ENCODE measurements around the gene GFER. TPM values are rescaled to one million over a fixed set of nuclear protein-coding genes. Genes with fewer than 3 reads are reported as not detected.

The GFER gene
- total RNA-seq, 1 experiment from 2014 or later, result 58.5 TPM

DNA sequence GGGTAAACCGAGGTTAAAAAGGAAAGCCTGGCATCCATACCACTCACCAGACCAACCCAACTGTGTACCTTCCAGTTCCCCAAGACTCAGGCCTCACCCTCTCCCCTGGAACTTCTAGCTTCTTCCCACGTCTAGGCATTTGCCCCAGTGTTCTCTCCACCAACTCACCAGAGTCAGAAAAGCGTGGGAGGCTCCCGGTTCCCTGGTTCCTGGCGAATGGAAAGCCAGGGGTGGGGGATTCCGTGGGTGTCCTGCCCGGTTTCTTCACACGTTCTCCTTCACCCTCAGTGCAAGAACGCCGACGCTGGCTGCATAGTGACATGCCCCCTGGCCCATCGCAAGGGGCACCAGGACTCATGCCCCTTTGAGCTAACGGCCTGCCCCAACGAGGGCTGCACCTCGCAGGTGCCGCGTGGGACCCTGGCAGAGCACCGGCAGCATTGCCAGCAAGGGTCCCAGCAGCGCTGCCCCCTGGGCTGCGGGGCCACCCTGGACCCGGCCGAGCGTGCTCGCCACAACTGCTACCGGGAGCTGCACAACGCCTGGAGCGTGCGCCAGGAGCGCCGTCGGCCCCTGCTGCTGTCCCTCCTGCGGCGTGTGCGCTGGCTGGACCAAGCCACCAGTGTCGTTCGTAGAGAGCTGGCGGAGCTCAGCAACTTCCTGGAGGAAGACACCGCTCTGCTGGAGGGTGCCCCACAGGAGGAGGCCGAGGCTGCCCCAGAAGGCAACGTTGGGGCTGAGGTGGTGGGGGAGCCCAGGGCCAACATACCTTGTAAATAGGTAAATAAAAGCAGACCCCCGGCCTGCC, 15.6 kb upstream of the GFER start (continued):
- TF ChIP-seq ATF3 (CRISPR knock-in tag; conservative IDR thresholded peaks at IDR 0.05), result no peak
- no peak for TF ChIP-seq ZNF232 (CRISPR knock-in tag; IDR thresholded peaks at IDR 0.05)
- TF ChIP-seq, protein P1, sequence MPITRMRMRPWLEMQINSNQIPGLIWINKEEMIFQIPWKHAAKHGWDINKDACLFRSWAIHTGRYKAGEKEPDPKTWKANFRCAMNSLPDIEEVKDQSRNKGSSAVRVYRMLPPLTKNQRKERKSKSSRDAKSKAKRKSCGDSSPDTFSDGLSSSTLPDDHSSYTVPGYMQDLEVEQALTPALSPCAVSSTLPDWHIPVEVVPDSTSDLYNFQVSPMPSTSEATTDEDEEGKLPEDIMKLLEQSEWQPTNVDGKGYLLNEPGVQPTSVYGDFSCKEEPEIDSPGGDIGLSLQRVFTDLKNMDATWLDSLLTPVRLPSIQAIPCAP (CRISPR knock-in tag; IDR thresholded peaks at IDR 0.05), result no peak
- TF ChIP-seq PRRX2 (CRISPR knock-in tag; IDR thresholded peaks at IDR 0.05), result no peak
- TF ChIP-seq, protein P2, sequence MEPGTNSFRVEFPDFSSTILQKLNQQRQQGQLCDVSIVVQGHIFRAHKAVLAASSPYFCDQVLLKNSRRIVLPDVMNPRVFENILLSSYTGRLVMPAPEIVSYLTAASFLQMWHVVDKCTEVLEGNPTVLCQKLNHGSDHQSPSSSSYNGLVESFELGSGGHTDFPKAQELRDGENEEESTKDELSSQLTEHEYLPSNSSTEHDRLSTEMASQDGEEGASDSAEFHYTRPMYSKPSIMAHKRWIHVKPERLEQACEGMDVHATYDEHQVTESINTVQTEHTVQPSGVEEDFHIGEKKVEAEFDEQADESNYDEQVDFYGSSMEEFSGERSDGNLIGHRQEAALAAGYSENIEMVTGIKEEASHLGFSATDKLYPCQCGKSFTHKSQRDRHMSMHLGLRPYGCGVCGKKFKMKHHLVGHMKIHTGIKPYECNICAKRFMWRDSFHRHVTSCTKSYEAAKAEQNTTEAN (CRISPR knock-in tag; IDR thresholded peaks at IDR 0.05), result no peak
- TF ChIP-seq, protein P3, sequence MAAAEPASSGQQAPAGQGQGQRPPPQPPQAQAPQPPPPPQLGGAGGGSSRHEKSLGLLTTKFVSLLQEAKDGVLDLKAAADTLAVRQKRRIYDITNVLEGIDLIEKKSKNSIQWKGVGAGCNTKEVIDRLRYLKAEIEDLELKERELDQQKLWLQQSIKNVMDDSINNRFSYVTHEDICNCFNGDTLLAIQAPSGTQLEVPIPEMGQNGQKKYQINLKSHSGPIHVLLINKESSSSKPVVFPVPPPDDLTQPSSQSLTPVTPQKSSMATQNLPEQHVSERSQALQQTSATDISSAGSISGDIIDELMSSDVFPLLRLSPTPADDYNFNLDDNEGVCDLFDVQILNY (CRISPR knock-in tag; IDR thresholded peaks at IDR 0.05), result no peak
- TF ChIP-seq FOXJ3 (CRISPR knock-in tag; IDR thresholded peaks at IDR 0.05; ENCODE audit: borderline replicate concordance), result no peak
- no peak for TF ChIP-seq NFATC4 (CRISPR knock-in tag; IDR thresholded peaks at IDR 0.05)
- TF ChIP-seq ZNF396 (CRISPR knock-in tag; IDR thresholded peaks at IDR 0.05; ENCODE audit: borderline replicate concordance), result no peak

- peak; percentile 88 for ATAC-seq
- Mint-ChIP-seq H3K9me3 (no peaks in the 10 kb centered on the region), H3K27me3 (ENCODE audit: low read depth) (no peaks in the 10 kb centered on the region), H3K4me3 (peak within 1 kb of the TSS; percentile 98), H3K36me3 (peaks cover 10% of the 10 kb centered on the region), H3K4me1 (peaks cover 15% of the 10 kb centered on the region), H3K27ac (peak within 1 kb of the TSS; percentile 99)
- ChIA-PET CTCF (interaction anchor here (0.5 to 1.4 kb wide), 10 partner anchors 26 to 1191 kb away, joined by 3 to 9 read pairs (median 3); partner anchors contain the start of gene PGP), POLR2A (interaction anchor here (0.9 to 2.6 kb wide), 6 partner anchors 11 to 189 kb away, joined by 3 to 10 read pairs (median 3); partner anchors contain the start of genes NUBP2, SPSB3, TRAF7 and TSC2)
- DNase-seq (ENCODE audit: low spot score), result peak; percentile 92
- TF ChIP-seq, protein P2 (CRISPR knock-in tag; IDR thresholded peaks at IDR 0.05), result no peak
- TF ChIP-seq TEAD1 (CRISPR knock-in tag; IDR thresholded peaks at IDR 0.05) (peak; percentile 93), ZNF232 (CRISPR knock-in tag; IDR thresholded peaks at IDR 0.05) (peak; percentile 90), SMAD3 (CRISPR knock-in tag; IDR thresholded peaks at IDR 0.05; ENCODE audit: borderline replicate concordance) (peak; percentile 90), GABPB1 (CRISPR knock-in tag; IDR thresholded peaks at IDR 0.05) (peak; percentile 82; the same call in 1 of the 2 replicates), NR2C2 (CRISPR knock-in tag; IDR thresholded peaks at IDR 0.05) (0 out of 2 replicates have a peak, but pooled peaks have one; percentile 56), MXD4 (CRISPR knock-in tag; IDR thresholded peaks at IDR 0.05; ENCODE audit: borderline replicate concordance) (no peak), CREM (CRISPR knock-in tag; IDR thresholded peaks at IDR 0.05) (peak; percentile 100), ZBTB21 (CRISPR knock-in tag; IDR thresholded peaks at IDR 0.05; ENCODE audit: borderline replicate concordance) (peak; percentile 93; the same call in 1 of the 2 replicates), ETV6 (CRISPR knock-in tag; IDR thresholded peaks at IDR 0.05) (peak; percentile 90), JAZF1 (CRISPR knock-in tag; IDR thresholded peaks at IDR 0.05) (no peak), FOXP4 (CRISPR knock-in tag; IDR thresholded peaks at IDR 0.05) (peak; percentile 90; the same call in 1 of the 2 replicates)
- TF ChIP-seq, protein P4, sequence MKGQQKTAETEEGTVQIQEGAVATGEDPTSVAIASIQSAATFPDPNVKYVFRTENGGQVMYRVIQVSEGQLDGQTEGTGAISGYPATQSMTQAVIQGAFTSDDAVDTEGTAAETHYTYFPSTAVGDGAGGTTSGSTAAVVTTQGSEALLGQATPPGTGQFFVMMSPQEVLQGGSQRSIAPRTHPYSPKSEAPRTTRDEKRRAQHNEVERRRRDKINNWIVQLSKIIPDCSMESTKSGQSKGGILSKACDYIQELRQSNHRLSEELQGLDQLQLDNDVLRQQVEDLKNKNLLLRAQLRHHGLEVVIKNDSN (CRISPR knock-in tag; IDR thresholded peaks at IDR 0.05), result 0 out of 2 replicates have a peak, but pooled peaks have one; percentile 50
- TF ChIP-seq, protein P5, sequence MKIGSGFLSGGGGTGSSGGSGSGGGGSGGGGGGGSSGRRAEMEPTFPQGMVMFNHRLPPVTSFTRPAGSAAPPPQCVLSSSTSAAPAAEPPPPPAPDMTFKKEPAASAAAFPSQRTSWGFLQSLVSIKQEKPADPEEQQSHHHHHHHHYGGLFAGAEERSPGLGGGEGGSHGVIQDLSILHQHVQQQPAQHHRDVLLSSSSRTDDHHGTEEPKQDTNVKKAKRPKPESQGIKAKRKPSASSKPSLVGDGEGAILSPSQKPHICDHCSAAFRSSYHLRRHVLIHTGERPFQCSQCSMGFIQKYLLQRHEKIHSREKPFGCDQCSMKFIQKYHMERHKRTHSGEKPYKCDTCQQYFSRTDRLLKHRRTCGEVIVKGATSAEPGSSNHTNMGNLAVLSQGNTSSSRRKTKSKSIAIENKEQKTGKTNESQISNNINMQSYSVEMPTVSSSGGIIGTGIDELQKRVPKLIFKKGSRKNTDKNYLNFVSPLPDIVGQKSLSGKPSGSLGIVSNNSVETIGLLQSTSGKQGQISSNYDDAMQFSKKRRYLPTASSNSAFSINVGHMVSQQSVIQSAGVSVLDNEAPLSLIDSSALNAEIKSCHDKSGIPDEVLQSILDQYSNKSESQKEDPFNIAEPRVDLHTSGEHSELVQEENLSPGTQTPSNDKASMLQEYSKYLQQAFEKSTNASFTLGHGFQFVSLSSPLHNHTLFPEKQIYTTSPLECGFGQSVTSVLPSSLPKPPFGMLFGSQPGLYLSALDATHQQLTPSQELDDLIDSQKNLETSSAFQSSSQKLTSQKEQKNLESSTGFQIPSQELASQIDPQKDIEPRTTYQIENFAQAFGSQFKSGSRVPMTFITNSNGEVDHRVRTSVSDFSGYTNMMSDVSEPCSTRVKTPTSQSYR (CRISPR knock-in tag; IDR thresholded peaks at IDR 0.05), result peak; percentile 50; the same call in 1 of the 2 replicates
Measured at GRCh38 chr16:1971796-1972489, 12.1 kb upstream of the GFER start, which contains the start of gene TBL3. TSS of gene TBL3 (plus strand) at chr16:1972053. CDS start at chr16:1972165, 112 bp downstream.
